HS-5 (cell line): ENCODE data around the gene CHSY1.

Source experiments
- DNase-seq: peaks from one replicate; pipeline ENCODE4 v3.0.0-alpha.2; 2012; ENCODE audit warnings: low read depth

The CHSY1 gene

DNA sequence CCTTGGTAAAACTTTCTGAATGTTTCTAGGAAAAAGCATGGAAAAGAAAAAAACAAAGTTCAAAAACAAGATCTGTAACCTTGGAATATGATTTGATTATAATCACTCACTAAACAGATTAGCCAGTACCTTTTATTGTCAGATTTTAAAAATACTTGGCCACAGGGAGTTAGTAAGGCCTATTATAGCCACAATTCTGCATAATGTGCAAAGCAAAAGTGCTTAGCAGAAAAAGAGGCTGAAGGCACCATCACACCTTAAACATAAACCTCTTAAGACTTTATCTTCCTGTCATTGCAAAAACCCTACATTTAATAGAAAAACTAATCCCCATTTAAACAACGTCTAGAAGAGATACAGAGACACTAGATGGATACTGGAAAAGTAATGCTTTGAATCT lies 41.8 kb downstream of the CHSY1 start:
- DNase-seq = no peak

DNA sequence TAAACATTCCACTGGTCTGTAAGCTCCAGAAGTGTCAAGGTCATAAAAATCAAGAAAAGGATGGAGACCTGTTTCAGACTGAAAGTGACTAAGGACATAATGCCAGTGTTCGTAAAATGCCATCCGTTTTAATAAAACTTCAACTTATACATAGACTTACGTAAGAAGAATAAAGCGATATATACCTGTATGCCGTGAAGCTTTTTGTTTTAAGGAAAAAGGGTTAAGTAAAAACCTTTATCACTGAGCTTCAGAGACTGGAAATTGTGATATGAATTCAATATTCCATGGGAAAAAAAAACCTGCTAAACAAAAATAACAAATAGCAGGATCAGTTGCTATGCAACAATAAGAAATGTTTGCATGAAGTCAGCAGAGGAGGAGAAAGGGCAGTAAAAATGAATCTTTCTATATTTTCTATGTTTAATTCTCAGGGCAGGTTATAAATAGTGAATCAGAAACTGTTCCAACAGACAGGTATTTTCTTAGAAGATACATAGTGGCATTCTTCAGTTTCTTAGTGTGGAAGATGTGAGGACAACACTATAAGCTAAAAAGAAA lies 42.5 kb downstream of the CHSY1 start:
- DNase-seq = no peak

GRCh38 chr15:101207867-101208288 lies 44.0 kb downstream of the CHSY1 start:
- no peak for DNase-seq

DNA sequence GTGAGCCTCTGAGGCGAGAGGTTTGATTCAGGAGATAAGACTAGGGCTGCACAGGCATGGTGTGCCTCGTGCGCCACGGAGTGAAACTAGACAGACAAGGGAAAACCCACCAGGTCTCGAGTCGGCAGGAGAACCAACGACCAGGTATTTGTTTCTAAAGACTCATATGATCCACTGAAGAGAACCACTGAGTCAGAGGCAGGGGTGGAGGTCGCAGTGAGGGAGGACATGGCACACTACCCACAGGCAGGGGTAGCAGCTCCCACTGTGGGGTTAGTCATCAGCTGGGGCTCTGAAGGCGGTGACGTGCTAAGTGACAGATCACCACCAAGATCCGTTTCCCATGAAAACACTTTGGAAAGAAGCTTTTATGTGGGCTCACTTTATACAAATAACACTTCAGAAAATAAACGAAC lies 45.7 kb downstream of the CHSY1 start:
- DNase-seq = no peak

DNA sequence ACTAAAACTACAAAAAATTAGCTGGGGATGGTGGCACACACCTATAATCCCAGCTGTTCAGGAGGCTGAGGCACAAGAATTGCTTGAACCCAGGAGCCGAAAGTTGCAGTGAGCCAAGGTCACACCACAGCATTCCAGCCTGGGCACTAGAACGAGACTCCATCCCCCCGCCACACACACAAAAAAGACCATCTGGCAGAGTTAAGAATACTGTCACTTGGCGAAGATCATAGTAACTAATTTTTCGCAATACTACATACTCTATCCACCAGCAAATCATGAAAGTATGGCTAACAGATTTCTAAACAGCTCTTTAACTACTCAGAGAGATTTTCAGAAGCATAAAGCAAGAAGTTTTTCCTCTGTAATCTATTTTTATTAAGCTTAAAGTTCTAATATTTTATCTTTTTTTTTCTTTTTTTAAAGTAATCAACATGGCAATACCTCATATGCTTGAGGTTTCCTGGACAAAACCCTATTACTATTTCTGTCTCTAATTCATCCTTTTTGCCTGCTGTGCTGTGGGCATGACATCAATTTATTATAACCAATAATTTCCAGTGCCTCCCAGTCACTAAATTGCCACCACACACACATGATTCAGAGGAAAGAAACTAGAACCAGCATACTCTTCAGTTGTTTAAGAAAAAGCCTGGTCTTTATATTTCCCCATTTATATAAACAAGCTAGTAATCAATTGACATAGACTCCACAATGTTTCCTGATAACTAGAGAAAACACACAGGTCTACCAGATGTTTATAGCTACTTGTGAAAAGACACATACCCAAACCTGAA lies 46.9 kb downstream of the CHSY1 start:
- no peak for DNase-seq

- DNase-seq = no peak
Measured at GRCh38 chr15:101203607-101204189, 48.1 kb downstream of the CHSY1 start.

DNA sequence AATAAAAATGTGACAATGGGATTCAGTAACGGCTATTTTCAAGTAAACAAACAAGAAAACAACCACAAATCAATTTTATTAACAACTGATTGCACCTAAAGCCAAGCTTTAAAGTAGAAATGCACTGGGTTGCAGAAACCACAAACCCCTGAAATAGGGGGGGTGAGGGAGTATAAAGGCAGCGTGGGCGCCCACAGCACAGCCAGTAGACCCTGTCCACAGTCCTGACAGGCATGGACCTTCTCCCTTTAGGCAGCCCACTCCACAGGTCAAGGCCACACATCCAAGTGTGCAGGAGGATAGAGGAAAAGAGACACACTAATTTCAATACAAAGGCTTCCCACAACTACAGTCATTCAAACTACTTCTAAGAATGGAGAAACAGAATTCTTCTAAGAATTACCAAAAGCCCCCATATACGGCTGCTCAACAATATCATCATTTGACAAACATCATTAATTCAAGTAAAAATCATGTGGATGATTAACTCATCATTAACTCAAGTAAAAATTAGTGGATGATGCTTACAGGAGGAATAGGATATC lies 48.7 kb downstream of the CHSY1 start:
- DNase-seq = no peak

DNA sequence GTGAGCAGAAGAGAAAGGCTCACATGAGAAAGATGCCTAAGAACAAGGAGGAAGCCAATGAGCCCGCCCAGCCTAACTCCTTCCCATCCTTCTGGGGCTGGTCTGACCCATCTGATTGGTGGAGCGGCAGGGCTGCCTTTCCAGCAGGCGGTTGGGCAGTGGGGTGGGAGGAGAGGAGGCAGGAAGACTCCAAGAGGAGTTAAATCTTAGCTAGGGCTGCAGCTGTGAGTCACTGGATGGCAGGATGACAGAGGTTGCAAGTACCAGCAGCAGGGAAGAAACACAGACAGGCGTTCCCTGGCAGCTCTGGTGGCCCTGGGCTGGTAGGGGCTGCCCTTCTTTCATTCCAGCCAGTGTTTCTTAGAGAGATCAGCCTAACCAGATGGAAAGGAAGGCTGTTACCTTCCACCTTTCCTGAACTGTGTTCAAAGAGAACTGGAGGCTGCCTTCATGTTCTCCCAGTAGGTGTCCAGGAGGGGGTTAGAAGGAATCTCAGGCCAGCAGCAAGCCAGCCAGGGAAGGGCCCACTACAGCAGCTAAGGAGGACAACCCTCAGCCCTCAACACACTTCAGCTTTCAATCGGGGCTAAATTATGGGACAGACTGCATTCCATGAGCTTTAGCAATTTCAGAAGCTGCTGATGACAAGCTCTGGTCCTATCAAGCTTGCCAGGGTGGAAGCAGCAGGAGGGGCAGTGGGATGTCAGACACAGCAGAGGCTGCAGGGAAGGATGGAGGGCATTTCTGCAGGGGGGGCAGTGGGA lies 50.3 kb downstream of the CHSY1 start:
- DNase-seq = peak; percentile 90

DNA sequence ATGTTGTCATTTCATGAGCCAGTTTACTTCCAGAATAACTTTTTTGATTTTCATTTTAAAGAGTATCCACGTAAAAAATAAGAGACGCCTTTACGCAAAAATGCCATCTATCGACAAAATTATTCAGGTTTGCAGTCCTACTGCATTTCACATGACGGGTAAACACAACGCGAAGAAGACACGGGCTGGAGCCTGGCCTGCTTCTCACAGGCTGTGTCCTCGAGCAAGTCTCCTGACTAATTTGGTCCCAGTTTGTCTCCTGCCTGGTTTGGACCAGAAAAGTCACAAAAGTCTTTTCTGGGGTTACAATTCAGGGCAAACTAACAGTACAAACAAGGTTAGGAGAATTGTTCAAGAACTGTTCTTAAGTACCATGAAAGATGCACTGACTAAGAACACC lies 51.7 kb downstream of the CHSY1 start:
- no peak for DNase-seq

- no peak for DNase-seq
Measured at GRCh38 chr15:101198800-101199199, 53.0 kb downstream of the CHSY1 start.

- DNase-seq = no peak
Measured at GRCh38 chr15:101198031-101198575, 53.7 kb downstream of the CHSY1 start.

GRCh38 chr15:101194546-101195125 lies 57.2 kb downstream of the CHSY1 start:
- DNase-seq = no peak

GRCh38 chr15:101193806-101194545 lies 57.9 kb downstream of the CHSY1 start:
- DNase-seq = no peak

- no peak for DNase-seq
Measured at GRCh38 chr15:101193120-101193644, 58.7 kb downstream of the CHSY1 start.

- no peak for DNase-seq
Measured at GRCh38 chr15:101192081-101192480, 59.8 kb downstream of the CHSY1 start.

- DNase-seq = no peak
Measured at GRCh38 chr15:101191242-101191641, 60.6 kb downstream of the CHSY1 start.

DNA sequence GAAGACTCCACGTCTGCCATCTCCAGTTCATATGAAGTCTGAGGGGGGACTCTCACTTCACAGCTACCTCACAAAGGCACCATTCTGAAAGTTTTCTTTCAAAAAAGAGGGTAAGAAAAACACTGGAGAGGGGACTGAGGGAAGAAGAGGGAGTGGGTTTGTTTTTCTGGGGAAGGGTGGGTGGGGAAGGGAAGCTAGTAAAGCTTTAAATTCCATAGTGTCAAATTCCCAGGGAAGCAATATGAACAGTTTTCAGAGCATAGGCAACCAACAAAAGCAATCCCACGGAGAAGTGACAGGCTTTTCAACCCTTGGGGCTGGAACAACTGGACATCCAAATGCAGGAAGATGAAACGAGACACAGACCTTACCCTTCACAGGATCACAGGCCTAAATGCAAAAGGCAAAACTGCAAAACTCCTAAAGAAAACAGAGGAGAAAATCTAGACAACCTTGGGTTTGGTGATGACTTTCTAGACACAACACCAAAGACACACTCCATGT lies 61.7 kb downstream of the CHSY1 start:
- DNase-seq = no peak

DNA sequence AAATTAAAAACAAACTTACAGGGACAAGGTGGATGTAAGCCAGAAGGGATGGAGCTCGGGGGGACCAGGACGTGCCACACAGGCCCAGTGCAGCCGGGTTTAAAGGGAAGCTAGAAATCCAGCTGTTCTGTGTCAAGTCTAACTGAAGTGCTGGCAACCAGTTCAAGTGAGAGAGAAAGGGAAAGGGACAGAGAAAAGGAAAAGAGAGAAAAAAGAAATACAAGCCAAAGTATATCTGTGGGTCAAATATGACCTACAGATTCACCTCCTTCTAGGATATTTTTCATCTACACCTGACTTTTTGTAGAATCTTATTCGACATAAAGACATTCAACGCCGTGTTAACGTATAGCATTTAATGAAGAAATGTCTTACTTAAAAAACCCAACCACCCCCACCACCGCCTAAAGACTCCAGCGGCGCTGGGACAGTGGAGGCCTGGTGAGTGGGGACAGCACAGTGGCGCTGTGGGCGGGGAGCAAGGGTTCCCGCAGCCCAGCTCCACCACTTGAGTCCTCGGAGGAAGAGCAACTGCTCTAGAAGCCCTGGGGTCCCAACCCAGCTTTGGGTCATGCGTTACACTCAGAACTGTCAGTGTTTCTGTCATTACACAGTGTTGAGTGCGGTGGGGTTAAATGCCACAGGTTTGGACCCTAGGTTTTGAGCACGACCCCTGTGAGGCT lies 62.3 kb downstream of the CHSY1 start:
- DNase-seq = no peak

DNA sequence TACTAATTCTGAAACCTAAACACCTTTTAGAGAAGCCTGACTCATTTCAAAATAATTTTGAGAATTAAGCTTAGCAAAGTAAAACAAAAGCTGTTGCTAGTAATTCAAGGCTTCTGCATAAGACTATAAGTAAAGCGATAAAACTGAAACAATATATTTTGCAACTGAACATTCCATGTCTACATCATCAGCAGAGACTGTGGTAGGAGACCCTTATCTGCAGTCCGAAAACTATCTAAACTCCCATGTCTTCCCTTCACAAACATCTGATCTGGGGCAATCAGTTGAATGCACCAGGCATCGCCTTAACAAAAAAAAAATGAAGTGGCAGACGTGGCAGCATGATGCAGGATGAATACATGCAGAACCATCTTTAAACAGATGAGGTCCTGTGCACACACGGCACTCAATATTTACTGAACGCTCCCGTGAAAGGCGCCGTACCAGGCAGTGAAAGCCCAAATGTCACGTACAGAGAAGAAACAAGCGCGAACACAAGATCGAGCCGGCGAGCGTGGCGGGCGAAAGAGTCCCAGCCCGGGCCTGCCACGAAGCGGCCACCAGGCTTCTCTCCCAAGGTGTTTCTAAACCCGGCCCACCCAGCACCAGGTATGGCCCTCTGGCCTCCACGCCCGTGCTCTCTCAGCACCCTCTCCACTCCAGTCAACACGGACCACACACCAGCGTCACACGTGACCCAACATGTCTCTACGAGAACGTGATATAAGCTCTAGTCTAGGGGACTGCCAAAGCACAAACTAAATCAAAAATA lies 63.0 kb downstream of the CHSY1 start:
- peak; percentile 61 for DNase-seq
